Sigmoid colon (tissue), 4 donors: ENCODE data around the gene PAPLN.

Source experiments
- CTCF ChIP-seq, 4 experiments: fragments of 450-650 bp in 3 of 4; fragments of 200-600 bp in 1 of 4; IDR thresholded peaks; one replicate each; pipeline ENCODE4 v1.5.1; 2016 to 2019; ENCODE audit warnings: antibody characterized with exemption in 4 of 4, mild to moderate bottlenecking in 3 of 4, moderate library complexity in 2 of 4
- EP300 ChIP-seq, 4 donors: sonication (generic); formaldehyde crosslinking; IDR thresholded peaks; one replicate each; pipeline ENCODE4 v1.6.1; 2017; ENCODE audit warnings: antibody characterized with exemption in 4 of 4
- POLR2A ChIP-seq, 2 donors: fragments of 450-650 bp; IDR thresholded peaks; one replicate each; pipeline ENCODE4 v1.6.1; 2016; ENCODE audit warnings: antibody characterized with exemption in 2 of 2, mild to moderate bottlenecking in 2 of 2, moderate library complexity in 2 of 2

GRCh38 chr14:73248108-73248868 lies 11.0 kb downstream of the PAPLN start:
- TF ChIP-seq CTCF (IDR thresholded peaks at IDR 0.05) = no peak
- TF ChIP-seq POLR2A (IDR thresholded peaks at IDR 0.05) = no peak
- no peak for TF ChIP-seq EP300 (IDR thresholded peaks at IDR 0.05)
